AG10803 (cell line): Measurements from ENCODE around the gene FBXL14.

Experiments used
- DNase-seq: peaks from one replicate; pipeline ENCODE4 v3.0.0; 2010; ENCODE audit warnings: low read depth
- H3K4me3 ChIP-seq: 2 replicates; pipeline ENCODE4 v1.5.1; 2011; ENCODE audit warnings: mild to moderate bottlenecking, low read length, control low read depth
- TF ChIP-seq, protein P1 (sequence below): conservative IDR thresholded peaks from 2 replicates; pipeline ENCODE4 v1.5.1; 2011; ENCODE audit warnings: mild to moderate bottlenecking, low read length, control low read depth, inconsistent platforms

FBXL14 gene, protein sequence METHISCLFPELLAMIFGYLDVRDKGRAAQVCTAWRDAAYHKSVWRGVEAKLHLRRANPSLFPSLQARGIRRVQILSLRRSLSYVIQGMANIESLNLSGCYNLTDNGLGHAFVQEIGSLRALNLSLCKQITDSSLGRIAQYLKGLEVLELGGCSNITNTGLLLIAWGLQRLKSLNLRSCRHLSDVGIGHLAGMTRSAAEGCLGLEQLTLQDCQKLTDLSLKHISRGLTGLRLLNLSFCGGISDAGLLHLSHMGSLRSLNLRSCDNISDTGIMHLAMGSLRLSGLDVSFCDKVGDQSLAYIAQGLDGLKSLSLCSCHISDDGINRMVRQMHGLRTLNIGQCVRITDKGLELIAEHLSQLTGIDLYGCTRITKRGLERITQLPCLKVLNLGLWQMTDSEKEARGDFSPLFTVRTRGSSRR

DNA sequence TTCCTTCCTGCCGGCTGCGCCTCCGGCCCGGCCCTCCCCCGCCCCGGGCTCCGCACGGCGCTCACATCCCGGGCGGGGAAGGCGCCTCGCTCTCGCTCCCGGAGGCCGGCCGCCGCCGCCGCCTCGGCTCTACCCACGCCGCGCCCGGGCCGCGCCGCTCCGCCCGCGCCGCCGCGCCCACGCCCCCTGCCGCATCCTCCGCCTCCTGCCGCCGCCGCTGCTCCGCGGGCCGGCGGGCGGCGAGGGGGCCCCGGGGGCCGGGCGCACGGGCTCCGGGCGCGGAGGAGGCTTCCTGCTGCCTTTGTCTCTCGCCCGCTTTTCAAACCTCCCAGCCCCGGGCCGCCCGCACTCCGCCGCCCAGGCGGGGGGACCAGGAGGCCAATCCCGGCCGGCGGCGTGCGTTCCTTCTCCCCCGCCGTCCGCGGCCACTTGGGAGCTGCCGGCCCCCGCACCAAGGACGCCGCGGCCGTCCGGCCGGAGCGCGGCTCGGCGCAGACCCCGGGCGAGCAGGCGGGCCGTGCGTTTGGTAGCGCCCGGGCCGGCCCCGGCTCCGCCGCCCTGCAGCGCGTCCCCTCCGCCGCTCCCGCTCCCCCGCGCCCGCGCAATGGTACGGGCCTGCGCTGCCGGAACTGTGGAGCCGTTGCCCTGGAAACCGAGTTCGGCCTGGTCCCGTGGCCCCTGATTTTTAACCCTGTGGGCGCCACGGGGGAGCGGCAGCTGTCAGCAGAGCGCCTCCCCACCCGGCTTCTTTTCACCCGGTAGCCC is at the start of gene FBXL14:
FBXL14 (minus strand) TSS at position 321 of the 765 bp plus-strand sequence. CDS start 515 bp downstream, outside the sequence.
- H3K4me3 ChIP-seq: peak within 1 kb of the TSS; percentile 74
- DNase-seq: peak; percentile 83
- TF ChIP-seq, protein P1, sequence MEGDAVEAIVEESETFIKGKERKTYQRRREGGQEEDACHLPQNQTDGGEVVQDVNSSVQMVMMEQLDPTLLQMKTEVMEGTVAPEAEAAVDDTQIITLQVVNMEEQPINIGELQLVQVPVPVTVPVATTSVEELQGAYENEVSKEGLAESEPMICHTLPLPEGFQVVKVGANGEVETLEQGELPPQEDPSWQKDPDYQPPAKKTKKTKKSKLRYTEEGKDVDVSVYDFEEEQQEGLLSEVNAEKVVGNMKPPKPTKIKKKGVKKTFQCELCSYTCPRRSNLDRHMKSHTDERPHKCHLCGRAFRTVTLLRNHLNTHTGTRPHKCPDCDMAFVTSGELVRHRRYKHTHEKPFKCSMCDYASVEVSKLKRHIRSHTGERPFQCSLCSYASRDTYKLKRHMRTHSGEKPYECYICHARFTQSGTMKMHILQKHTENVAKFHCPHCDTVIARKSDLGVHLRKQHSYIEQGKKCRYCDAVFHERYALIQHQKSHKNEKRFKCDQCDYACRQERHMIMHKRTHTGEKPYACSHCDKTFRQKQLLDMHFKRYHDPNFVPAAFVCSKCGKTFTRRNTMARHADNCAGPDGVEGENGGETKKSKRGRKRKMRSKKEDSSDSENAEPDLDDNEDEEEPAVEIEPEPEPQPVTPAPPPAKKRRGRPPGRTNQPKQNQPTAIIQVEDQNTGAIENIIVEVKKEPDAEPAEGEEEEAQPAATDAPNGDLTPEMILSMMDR: no peak

DNA sequence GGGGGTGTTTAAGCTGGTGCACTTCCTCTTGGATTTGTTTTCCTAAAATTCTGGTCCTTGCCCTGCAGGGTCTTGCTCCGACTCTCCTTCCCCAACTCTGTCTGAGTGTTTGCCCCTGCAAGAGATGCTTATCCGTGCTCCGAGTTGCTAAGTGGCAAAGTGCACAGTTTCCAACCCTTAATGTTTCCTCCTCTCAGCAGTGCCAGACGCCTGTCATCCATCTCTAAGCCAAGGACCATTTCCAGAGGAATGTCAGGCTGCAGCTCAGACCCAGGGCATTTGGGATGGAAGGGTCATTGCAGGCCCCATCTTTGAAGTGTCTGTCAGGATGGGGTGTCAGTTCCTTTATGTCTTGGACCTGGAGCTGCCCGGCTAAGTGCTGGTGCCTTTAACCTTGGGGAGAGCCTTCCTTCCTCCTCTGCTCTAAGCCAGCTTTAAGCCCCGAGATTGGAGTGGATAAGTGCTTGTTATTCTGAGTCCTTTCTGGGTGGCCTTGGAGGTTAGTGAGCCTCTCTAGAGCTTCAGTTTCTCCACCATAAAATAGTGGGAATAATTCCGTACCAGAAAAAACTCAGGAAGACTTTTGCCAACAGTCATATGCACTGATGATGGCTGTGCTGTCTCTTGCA is 49.6 kb upstream of the FBXL14 start:
- H3K4me3 ChIP-seq: no peak overlapping the region
- TF ChIP-seq, protein P1: no peak
- no peak for DNase-seq

DNA sequence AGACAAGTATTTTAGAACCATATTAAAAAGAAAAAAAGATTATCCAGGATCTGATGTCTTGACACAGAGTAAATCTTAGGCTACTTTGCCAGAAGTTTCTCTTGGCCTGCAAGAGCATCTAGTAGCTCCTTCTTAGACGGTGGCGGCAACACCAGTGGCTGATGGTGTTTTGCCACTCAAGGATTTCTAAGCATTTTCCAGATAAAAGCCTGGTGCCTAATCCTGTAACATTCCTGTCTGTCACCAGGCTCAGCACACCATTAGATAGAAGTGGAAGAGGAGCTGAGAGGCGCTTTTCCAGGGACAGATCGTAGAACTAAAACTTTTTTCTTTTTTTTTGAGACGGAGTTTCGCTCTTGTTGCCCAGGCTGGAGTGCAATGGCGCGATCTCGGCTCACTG is 48.7 kb upstream of the FBXL14 start:
- no peak overlapping the region for H3K4me3 ChIP-seq
- DNase-seq: no peak
- TF ChIP-seq, protein P1: no peak

DNA sequence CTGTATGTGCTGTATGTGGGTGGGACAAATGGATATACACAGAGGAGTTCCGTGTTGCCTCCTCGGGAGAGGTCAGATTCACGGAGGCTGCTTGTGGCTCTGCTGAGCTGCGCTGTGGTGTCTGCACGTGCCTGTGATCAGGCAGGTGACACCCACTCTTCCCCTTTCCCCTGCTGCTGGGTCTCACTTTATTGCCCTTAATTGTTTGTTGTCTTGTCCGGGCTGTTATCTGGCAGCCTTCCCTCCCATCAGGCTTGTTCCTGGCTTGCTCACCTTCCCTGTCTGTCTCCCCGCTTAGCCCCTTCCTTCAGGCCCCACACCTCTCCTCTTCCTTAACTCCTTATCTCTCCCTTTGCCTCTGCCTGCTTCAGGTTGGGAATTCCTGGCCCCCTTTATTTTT is 48.1 kb upstream of the FBXL14 start:
- DNase-seq: no peak
- H3K4me3 ChIP-seq: no peak overlapping the region
- TF ChIP-seq, protein P1: no peak

DNA sequence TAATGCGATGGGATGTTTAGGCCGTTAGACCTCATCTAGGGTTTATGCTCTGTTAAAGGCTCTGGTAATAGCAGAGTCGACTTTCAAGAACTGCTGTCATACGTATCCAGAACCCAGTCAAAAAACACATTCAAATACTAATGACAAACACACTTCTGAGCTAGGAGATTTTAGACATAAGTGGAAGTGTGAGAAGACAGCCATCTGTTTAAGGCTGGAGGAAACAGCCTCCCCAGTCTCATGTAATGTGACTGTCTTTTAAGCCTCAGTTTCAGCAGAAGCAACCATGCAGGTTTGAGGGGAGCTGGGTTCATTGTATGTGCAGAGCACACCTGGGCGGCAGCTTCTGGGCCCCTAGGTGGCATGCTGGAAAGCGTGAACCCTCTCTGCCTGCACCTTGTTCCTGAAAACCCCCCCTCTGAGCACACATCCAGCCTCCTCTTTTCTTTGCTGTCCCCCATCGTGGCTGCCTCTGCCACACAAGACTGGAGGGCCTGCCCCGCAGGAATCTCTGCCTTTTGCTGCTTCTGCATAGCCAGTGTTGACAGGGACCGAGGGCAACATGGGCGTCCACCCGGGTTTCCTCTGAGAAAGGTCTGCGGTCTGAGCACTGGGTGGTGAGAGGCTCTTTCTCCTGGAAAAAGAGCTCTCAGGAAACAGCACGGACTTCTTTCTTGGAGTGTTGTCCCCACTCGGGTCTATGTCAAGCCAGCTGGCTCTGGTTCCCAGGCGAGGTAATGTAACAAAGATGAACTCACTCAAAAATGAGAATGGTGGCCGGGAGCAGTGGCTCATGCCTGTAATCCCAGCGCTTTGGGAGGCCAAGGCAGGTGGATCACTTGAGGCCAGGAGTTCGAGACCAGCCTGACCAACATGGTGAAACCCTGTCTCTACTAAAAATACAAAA is 46.2 kb upstream of the FBXL14 start:
- TF ChIP-seq, protein P1: no peak

DNA sequence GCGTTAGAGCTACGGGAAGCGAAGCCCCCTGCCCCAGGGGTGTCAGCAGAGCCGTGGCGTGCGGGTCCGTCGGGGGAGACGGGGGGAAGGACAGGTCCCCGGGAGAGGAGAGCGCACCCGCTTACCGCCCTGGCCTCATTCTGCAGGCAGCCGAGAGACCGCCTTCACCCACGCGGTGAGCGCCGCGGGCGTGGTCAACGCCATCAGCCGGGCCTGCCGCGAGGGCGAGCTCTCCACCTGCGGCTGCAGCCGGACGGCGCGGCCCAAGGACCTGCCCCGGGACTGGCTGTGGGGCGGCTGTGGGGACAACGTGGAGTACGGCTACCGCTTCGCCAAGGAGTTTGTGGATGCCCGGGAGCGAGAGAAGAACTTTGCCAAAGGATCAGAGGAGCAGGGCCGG is 45.2 kb upstream of the FBXL14 start:
- no peak overlapping the region for H3K4me3 ChIP-seq
- TF ChIP-seq, protein P1: no peak
- no peak for DNase-seq

More for the DNA sequence above, 46.2 kb upstream of the FBXL14 start:
- DNase-seq: no peak
- no peak overlapping the region for H3K4me3 ChIP-seq
